Heart left ventricle (tissue), 13 donors: ENCODE data around the gene ARRB1.

Experiments used
- POLR2A ChIP-seq, 2 donors: fragments of 450-650 bp; IDR thresholded peaks; one replicate each; pipeline ENCODE4 v1.6.1; 2017; ENCODE audit warnings: antibody characterized with exemption in 2 of 2, mild to moderate bottlenecking in 2 of 2, moderate library complexity in 2 of 2
- TF ChIP-seq, protein P1 (sequence below), 12 donors: fragments of 200-600 bp; sonication (generic) in 4 of 12; IDR thresholded peaks; one replicate each; pipeline versions ENCODE4 v1.5.0 to v1.8.0; 2018 to 2022; ENCODE audit warnings: antibody characterized with exemption in 12 of 12, mild to moderate bottlenecking in 5 of 12
- donor health status: ischemic (EF 13 %, LVEDD 7.1; RV severe dilation, severe dysfunction).
- donor health status: DM: no; HTN: yes; CAD: no.
- donor health status: DM: no; HTN: no; CAD: no.
- donor health status: ischemic (EF 25% LVEDD 6.9; RV normal size, moderate dysfunction).
- donor health status: ischemic (EF 25% LVEDD 5.7; RV mildly dilated, moderate dysfunction).
- donor health status: ischemic (EF 35%, LVEDD 5.7; RV mildly dilated, moderate dysfunction).
- donor health status: nonischemic (EF 11% LVEDD 7.7; RV severe dilation, severe dysfunction).
- donor health status: DM: yes; HTN: yes; CAD: no.
- donor health status: PGD.
- donor health status: ischemic (EF 29% LVEDD 5.4; RV normal size, mild dysfunction).
- donor health status: nonischemic (EF 23%, LVEDD 6.1; RV moderate dilation, normal function).

DNA sequence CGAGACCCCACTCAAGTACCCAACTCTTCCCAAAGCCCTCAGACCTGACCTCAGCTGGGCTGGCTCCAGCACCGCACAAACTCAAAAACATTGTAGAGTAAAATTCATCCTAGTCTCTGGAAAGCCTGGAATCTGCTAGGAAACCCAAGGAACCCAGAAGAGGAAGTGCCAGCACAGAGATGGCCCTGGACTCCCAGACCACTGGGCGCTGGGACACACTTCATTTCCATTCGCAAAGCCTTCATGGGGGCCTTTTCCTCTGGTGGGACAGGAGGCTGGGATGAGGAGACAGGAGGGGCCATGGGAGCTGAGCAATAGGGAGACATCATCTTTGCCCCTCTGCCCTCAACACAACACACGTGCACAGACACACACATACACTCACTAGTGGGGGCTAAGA lies 30.8 kb downstream of the ARRB1 start:
- TF ChIP-seq, protein P1, sequence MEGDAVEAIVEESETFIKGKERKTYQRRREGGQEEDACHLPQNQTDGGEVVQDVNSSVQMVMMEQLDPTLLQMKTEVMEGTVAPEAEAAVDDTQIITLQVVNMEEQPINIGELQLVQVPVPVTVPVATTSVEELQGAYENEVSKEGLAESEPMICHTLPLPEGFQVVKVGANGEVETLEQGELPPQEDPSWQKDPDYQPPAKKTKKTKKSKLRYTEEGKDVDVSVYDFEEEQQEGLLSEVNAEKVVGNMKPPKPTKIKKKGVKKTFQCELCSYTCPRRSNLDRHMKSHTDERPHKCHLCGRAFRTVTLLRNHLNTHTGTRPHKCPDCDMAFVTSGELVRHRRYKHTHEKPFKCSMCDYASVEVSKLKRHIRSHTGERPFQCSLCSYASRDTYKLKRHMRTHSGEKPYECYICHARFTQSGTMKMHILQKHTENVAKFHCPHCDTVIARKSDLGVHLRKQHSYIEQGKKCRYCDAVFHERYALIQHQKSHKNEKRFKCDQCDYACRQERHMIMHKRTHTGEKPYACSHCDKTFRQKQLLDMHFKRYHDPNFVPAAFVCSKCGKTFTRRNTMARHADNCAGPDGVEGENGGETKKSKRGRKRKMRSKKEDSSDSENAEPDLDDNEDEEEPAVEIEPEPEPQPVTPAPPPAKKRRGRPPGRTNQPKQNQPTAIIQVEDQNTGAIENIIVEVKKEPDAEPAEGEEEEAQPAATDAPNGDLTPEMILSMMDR (IDR thresholded peaks at IDR 0.05): no peak
- TF ChIP-seq POLR2A (IDR thresholded peaks at IDR 0.05): no peak
